IMR-90 (cell line): ENCODE data around the gene ABAT. TPM values are rescaled to one million over a fixed set of nuclear protein-coding genes. Genes with fewer than 3 reads are reported as not detected.

Source experiments
- ATAC-seq: fragments of 200-7000 bp; cut with Tn5 transposase; 2 replicates; pipeline ENCODE4 v1.9.1; 2020; ENCODE audit warnings: low read depth, mild to moderate bottlenecking, moderate library complexity
- BruUV-seq: library from RNA; stranded (reverse); fragments of 400-500 nt; replicated peaks from 2 replicates; lab custom pipeline; 2021; lab: Mats Ljungman, UMichigan
- CTCF ChIA-PET: fragments of 300-600 bp; formaldehyde crosslinking; extraction: SDS; loops from one replicate; lab custom pipeline; 2021; ENCODE audit warnings: antibody characterized with exemption; lab: Yijun Ruan, JAX
- POLR2A ChIA-PET: fragments of 300-600 bp; sonication (Branson Sonifier 250); formaldehyde crosslinking; loops from one replicate; lab custom pipeline; 2022; ENCODE audit warnings: antibody characterized with exemption; ENCODE audit not compliant: unreplicated experiment; lab: Charles Lee
- DNase-seq: peaks from one replicate; pipeline ENCODE4 v3.0.0; 2013
- H2AFZ ChIP-seq: replicated peaks from 2 replicates; pipeline ENCODE3; 2013; ENCODE audit warnings: low read length, mild to moderate bottlenecking; ENCODE audit not compliant: poor library complexity
- H2AK5ac ChIP-seq: 2 replicates; pipeline ENCODE4 v1.6.1; 2013; ENCODE audit warnings: low read depth, low read length, inconsistent platforms
- H2AK9ac ChIP-seq: replicated peaks from 2 replicates; pipeline ENCODE3; 2013; ENCODE audit warnings: mild to moderate bottlenecking, low read depth, low read length, moderate library complexity; ENCODE audit not compliant: poor library complexity
- H2BK120ac ChIP-seq: 2 replicates; pipeline ENCODE4 v1.6.1; 2013; ENCODE audit warnings: low read depth, low read length, inconsistent platforms
- H2BK15ac ChIP-seq: 3 replicates; pipeline ENCODE4 v1.6.1; 2013; ENCODE audit warnings: low read depth, low read length, inconsistent platforms
- H2BK20ac ChIP-seq: 2 replicates; pipeline ENCODE4 v1.6.1; 2013; ENCODE audit warnings: low read depth, mild to moderate bottlenecking, inconsistent platforms, low read length, moderate library complexity
- H2BK5ac ChIP-seq: 2 replicates; pipeline ENCODE4 v1.6.1; 2013; ENCODE audit warnings: mild to moderate bottlenecking, low read depth, low read length, inconsistent platforms; ENCODE audit not compliant: poor library complexity, severe bottlenecking
- H3K14ac ChIP-seq: replicated peaks from 2 replicates; pipeline ENCODE4 v1.6.1; 2013; ENCODE audit warnings: low read depth, low read length, inconsistent platforms
- H3K18ac ChIP-seq: 2 replicates; pipeline ENCODE4 v1.6.1; 2013; ENCODE audit warnings: low read depth, low read length, control low read depth
- H3K23ac ChIP-seq: 2 replicates; pipeline ENCODE4 v1.6.1; 2013; ENCODE audit warnings: low read depth, low read length, inconsistent platforms
- H3K27ac ChIP-seq: 2 replicates; pipeline ENCODE4 v1.5.1; 2013; ENCODE audit warnings: mild to moderate bottlenecking, control low read depth, low read length; ENCODE audit not compliant: insufficient read depth
- H3K27me3 ChIP-seq: 2 replicates; pipeline ENCODE4 v1.6.1; 2013; ENCODE audit warnings: low read length; ENCODE audit not compliant: control insufficient read depth, insufficient read depth
- H3K36me3 ChIP-seq: 2 replicates; pipeline ENCODE4 v1.6.1; 2013; ENCODE audit warnings: low read length, mixed read lengths; ENCODE audit not compliant: control insufficient read depth, insufficient read depth
- H3K4ac ChIP-seq: 2 replicates; pipeline ENCODE4 v1.6.1; 2013; ENCODE audit warnings: low read depth, low read length, inconsistent platforms
- H3K4me1 ChIP-seq: 2 replicates; pipeline ENCODE4 v1.6.1; 2013; ENCODE audit warnings: low read length, mixed read lengths; ENCODE audit not compliant: control insufficient read depth, insufficient read depth
- H3K4me2 ChIP-seq: 2 replicates; pipeline ENCODE4 v1.6.1; 2013; ENCODE audit warnings: low read depth, mild to moderate bottlenecking, control low read depth, low read length, moderate library complexity
- H3K4me3 ChIP-seq: 2 replicates; pipeline ENCODE4 v1.5.1; 2013; ENCODE audit warnings: low read depth, mild to moderate bottlenecking, control low read depth, low read length, moderate library complexity; ENCODE audit not compliant: insufficient read depth
- H3K56ac ChIP-seq: 2 replicates; pipeline ENCODE4 v1.6.1; 2013; ENCODE audit warnings: low read length, inconsistent platforms; ENCODE audit not compliant: insufficient read depth; ENCODE audit errors: extremely low read depth
- H3K79me1 ChIP-seq, 2 experiments: 2 replicates each; pipeline ENCODE4 v1.6.1; 2013; ENCODE audit warnings: low read length in 2 of 2, inconsistent platforms in 1 of 2, low read depth in 1 of 2
- H3K9ac ChIP-seq: 2 replicates; pipeline ENCODE4 v1.6.1; 2013; ENCODE audit warnings: low read depth, low read length, control low read depth
- H3K9me1 ChIP-seq: 2 replicates; pipeline ENCODE4 v1.6.1; 2013; ENCODE audit warnings: low read length, inconsistent platforms; ENCODE audit not compliant: insufficient read depth
- H3K9me3 ChIP-seq: 2 replicates; pipeline ENCODE4 v1.6.1; 2013; ENCODE audit warnings: low read length; ENCODE audit not compliant: control insufficient read depth, insufficient read depth
- H4K20me1 ChIP-seq: 2 replicates; pipeline ENCODE4 v1.6.1; 2013; ENCODE audit warnings: low read length, inconsistent platforms; ENCODE audit not compliant: insufficient read depth
- H4K5ac ChIP-seq: 2 replicates; pipeline ENCODE4 v1.6.1; 2013; ENCODE audit warnings: mild to moderate bottlenecking, low read depth, low read length, control low read depth
- H4K8ac ChIP-seq, 2 experiments: 2 replicates each; pipeline ENCODE4 v1.6.1; 2013; ENCODE audit warnings: low read depth in 2 of 2, low read length in 2 of 2, control low read depth in 1 of 2, inconsistent platforms in 1 of 2
- H4K91ac ChIP-seq: 2 replicates; pipeline ENCODE4 v1.6.1; 2013; ENCODE audit warnings: low read depth, low read length, inconsistent platforms; ENCODE audit not compliant: insufficient read depth
- BHLHE40 ChIP-seq: fragments of 150-350 bp; IDR thresholded peaks from 2 replicates; pipeline ENCODE4 v1.6.1; 2016; ENCODE audit warnings: mild to moderate bottlenecking, low read depth, low read length
- MAZ ChIP-seq: IDR thresholded peaks from 2 replicates; pipeline ENCODE4 v1.6.1; 2012; ENCODE audit warnings: low read depth, mild to moderate bottlenecking, low read length, improper control_type of control experiment, moderate library complexity, borderline replicate concordance
- NFE2L2 ChIP-seq: fragments of 150-350 bp; IDR thresholded peaks from 2 replicates; pipeline ENCODE4 v1.6.1; 2016; ENCODE audit warnings: low read depth, mild to moderate bottlenecking, low read length
- RAD21 ChIP-seq: IDR thresholded peaks from 2 replicates; pipeline ENCODE4 v1.6.1; 2012; ENCODE audit warnings: low read length, improper control_type of control experiment
- RCOR1 ChIP-seq: IDR thresholded peaks from 2 replicates; pipeline ENCODE4 v1.6.1; 2012; ENCODE audit warnings: mild to moderate bottlenecking, low read length, improper control_type of control experiment; ENCODE audit not compliant: insufficient replicate concordance
- SMC3 ChIP-seq: fragments of 150-350 bp; IDR thresholded peaks from 2 replicates; pipeline ENCODE4 v1.6.1; 2016; ENCODE audit warnings: low read depth, mild to moderate bottlenecking, antibody characterized with exemption, low read length, moderate library complexity
- WGBS, 2 experiments: methylation state at CpG; one replicate each; pipeline versions ENCODE4 v1.1.5 to v1.1.7; 2013; ENCODE audit warnings: missing lambda C conversion rate in 2 of 2; ENCODE audit not compliant: insufficient read length in 1 of 2; ENCODE audit errors: extremely low coverage in 2 of 2; 5-methylcytosine and 5-hydroxymethylcytosine counted together
- dilution Hi-C: fragments of 300-500 bp; cut with HindIII; formaldehyde crosslinking; loops from one replicate; pipeline ENCODE4 v1.14.3; 2018; ENCODE audit warnings: low sequenced_read_pairs; ENCODE audit not compliant: unreplicated experiment
- in situ Hi-C: fragments of 300-500 bp; cut with MboI; formaldehyde crosslinking; loops from 3 replicates; pipeline ENCODE4 v1.14.3; 2019; ENCODE audit warnings: low sequenced_read_pairs, inconsistent platforms, mixed read lengths
- intact Hi-C: fragments of 100-400 bp; cut with micrococcal nuclease; formaldehyde crosslinking; loops from 2 replicates; pipeline ENCODE4 v1.10.0; 2022
- polyA plus RNA-seq, 3 experiments: library from polyadenylated mRNA; depleted of rRNA; stranded (reverse); fragments of >200 nt; gene quantifications; 2 replicates each; pipeline ENCODE4 v1.2.3, GENCODE V29; 2012; ENCODE audit warnings: low replicate concordance in 1 of 3
- total RNA-seq: library from RNA; depleted of rRNA; stranded (reverse); fragments of >200 nt; gene quantifications from 2 replicates; pipeline ENCODE4 v1.2.3, GENCODE V29; 2012

Gene ABAT
- total and polyA plus RNA-seq, 2 of the 4 experiments (the other 2 are of a cell fraction): 4.5 to 6.9 TPM

- TF ChIP-seq BHLHE40: no peak
Measured at GRCh38 chr16:8720080-8720966, 45.9 kb downstream of the ABAT start (continued).

DNA sequence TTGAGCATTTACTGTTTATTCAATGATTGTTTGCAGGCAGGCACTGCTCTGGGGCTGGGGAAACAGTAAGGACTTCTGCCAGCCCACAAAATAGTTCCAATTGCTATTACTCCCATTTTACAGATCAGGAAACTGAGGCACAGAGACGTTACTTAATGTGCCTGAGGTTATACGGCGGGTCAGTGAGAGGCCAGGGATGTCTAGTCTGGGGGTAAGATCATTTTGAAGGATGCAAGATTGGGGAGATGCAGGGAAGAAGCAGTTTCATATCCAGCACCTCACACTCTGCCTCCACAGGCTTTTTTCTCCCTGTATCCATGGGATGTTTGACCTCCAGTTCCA, 46.5 kb downstream of the ABAT start:
- TF ChIP-seq NFE2L2: no peak
- no peak for TF ChIP-seq SMC3
- no peak for TF ChIP-seq MAZ
- TF ChIP-seq RAD21: no peak
- no peak for TF ChIP-seq BHLHE40
- TF ChIP-seq RCOR1: no peak
- Histone ChIP-seq H2BK120ac (no peak overlapping the region), H3K9me3 (peaks cover 5% of the 10 kb centered on the region; the same call in 1 of the 2 replicates), H3K27ac (no peak overlapping the region), H2BK15ac (no peak overlapping the region), H3K4me3 (no peak overlapping the region), H2BK5ac (no peak overlapping the region), H3K23ac (no peak overlapping the region), H2AK5ac (no peak overlapping the region), H3K56ac (no peak overlapping the region), H3K9me1 (no peaks in the 10 kb centered on the region), H3K4me2 (no peak overlapping the region), H2BK20ac (no peak overlapping the region), H3K36me3 (no peaks in the 10 kb centered on the region), H4K20me1 (no peaks in the 10 kb centered on the region), H3K79me1 (no peaks in the 10 kb centered on the region), H2AK9ac (no peak overlapping the region), H3K9ac (no peak overlapping the region), H4K8ac (no peak overlapping the region), H3K27me3 (peaks cover 8% of the 10 kb centered on the region), H3K4ac (no peak overlapping the region), H3K18ac (no peak overlapping the region), H4K5ac (no peak overlapping the region), H3K4me1 (no peaks in the 10 kb centered on the region), H2AFZ (no peak overlapping the region), H4K91ac (no peak overlapping the region), H3K14ac (no peak overlapping the region)
- WGBS, 2 experiments: no CpG with 5 or more reads among the region's 3 CpGs
- POLR2A ChIA-PET: no interaction called here
- DNase-seq: no peak
- dilution Hi-C loops: no loop called here
- intact Hi-C loops: no loop called here
- BruUV-seq: no TSS peak
- in situ Hi-C loops: no loop called here
- no peak for ATAC-seq
- CTCF ChIA-PET: no interaction called here
